SK-N-SH (cell line): ENCODE data around the gene SUN2.

Experiments used
- POLR2AphosphoS5 ChIP-seq: IDR thresholded peaks from 2 replicates; pipeline ENCODE4 v1.6.1; 2012; ENCODE audit warnings: low read depth, low read length
- RFX5 ChIP-seq: IDR thresholded peaks from 2 replicates; pipeline ENCODE4 v1.6.1; 2012; ENCODE audit warnings: mild to moderate bottlenecking, improper control_type of control experiment, low read length
- SIN3A ChIP-seq: IDR thresholded peaks from 2 replicates; pipeline ENCODE4 v1.6.1; 2012; ENCODE audit warnings: low read depth, mild to moderate bottlenecking, low read length, moderate library complexity, borderline replicate concordance
- SMC3 ChIP-seq: IDR thresholded peaks from 2 replicates; pipeline ENCODE4 v1.6.1; 2012; ENCODE audit warnings: low read depth, low read length, improper control_type of control experiment
- TCF12 ChIP-seq: IDR thresholded peaks from 2 replicates; pipeline ENCODE4 v1.4.0; 2012
- USF2 ChIP-seq: fragments of 150-350 bp; IDR thresholded peaks from 2 replicates; pipeline ENCODE4 v1.6.1; 2017; ENCODE audit warnings: antibody characterized with exemption, low read length, low read depth, borderline replicate concordance
- YY1 ChIP-seq: IDR thresholded peaks from 2 replicates; pipeline ENCODE4 v1.4.0; 2012; ENCODE audit warnings: low read depth, mild to moderate bottlenecking
- ZBTB33 ChIP-seq: IDR thresholded peaks from 2 replicates; pipeline ENCODE4 v1.4.0; 2012; ENCODE audit warnings: low read depth, borderline replicate concordance
- TF ChIP-seq, protein P1 (sequence below): fragments of 200-600 bp; sonication (generic); IDR thresholded peaks from 2 replicates; pipeline ENCODE4 v1.6.1; 2017; ENCODE audit warnings: antibody characterized with exemption, mild to moderate bottlenecking, moderate library complexity

GRCh38 chr22:38696606-38697424, 59.0 kb downstream of the SUN2 start:
- TF ChIP-seq, protein P1, sequence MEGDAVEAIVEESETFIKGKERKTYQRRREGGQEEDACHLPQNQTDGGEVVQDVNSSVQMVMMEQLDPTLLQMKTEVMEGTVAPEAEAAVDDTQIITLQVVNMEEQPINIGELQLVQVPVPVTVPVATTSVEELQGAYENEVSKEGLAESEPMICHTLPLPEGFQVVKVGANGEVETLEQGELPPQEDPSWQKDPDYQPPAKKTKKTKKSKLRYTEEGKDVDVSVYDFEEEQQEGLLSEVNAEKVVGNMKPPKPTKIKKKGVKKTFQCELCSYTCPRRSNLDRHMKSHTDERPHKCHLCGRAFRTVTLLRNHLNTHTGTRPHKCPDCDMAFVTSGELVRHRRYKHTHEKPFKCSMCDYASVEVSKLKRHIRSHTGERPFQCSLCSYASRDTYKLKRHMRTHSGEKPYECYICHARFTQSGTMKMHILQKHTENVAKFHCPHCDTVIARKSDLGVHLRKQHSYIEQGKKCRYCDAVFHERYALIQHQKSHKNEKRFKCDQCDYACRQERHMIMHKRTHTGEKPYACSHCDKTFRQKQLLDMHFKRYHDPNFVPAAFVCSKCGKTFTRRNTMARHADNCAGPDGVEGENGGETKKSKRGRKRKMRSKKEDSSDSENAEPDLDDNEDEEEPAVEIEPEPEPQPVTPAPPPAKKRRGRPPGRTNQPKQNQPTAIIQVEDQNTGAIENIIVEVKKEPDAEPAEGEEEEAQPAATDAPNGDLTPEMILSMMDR, result no peak
- no peak for TF ChIP-seq POLR2AphosphoS5
- no peak for TF ChIP-seq SIN3A
- no peak for TF ChIP-seq USF2
- TF ChIP-seq TCF12, result no peak
- TF ChIP-seq YY1, result peak; percentile 48; the same call in 1 of the 2 replicates
- no peak for TF ChIP-seq SMC3
- no peak for TF ChIP-seq RFX5
- TF ChIP-seq ZBTB33, result no peak
